H1 (cell line): Measurements from ENCODE around the gene DCX. TPM values are rescaled to one million over a fixed set of nuclear protein-coding genes. Genes with fewer than 3 reads are reported as not detected.

Experiments
- CTCF ChIA-PET: fragments of 300-600 bp; sonication (Branson Sonifier 250); formaldehyde crosslinking; loops from one replicate; lab custom pipeline; 2021; ENCODE audit not compliant: partially characterized antibody; lab: Charles Lee
- POLR2A ChIA-PET: fragments of 300-600 bp; sonication (Branson Sonifier 250); formaldehyde crosslinking; loops from one replicate; lab custom pipeline; 2021; ENCODE audit warnings: inconsistent platforms; ENCODE audit not compliant: partially characterized antibody; lab: Charles Lee
- DNase-seq, 2 experiments: peaks; one replicate each; pipeline versions ENCODE4 v3.0.0 to v3.0.0-alpha.2; 2010 to 2022; ENCODE audit warnings: low spot score in 2 of 2, low read depth in 1 of 2, mixed read lengths in 1 of 2
- FAIRE-seq: peaks from 2 replicates; lab custom pipeline; 2011; peaks lifted over from hg19 to GRCh38; lab: Jason Lieb, UNC
- H2AFZ ChIP-seq: 2 replicates; pipeline ENCODE4 v1.8.1; 2012; ENCODE audit warnings: low read length, inconsistent platforms
- H2AK5ac ChIP-seq: 2 replicates; pipeline ENCODE4 v1.6.1; 2013; ENCODE audit warnings: low read depth, low read length
- H2BK120ac ChIP-seq: replicated peaks from 2 replicates; pipeline ENCODE3; 2013; ENCODE audit warnings: low read depth, low read length, inconsistent platforms
- H2BK12ac ChIP-seq: 2 replicates; pipeline ENCODE4 v1.6.1; 2013; ENCODE audit warnings: low read depth, low read length
- H2BK15ac ChIP-seq: 2 replicates; pipeline ENCODE4 v1.6.1; 2013; ENCODE audit warnings: low read length
- H2BK20ac ChIP-seq: 2 replicates; pipeline ENCODE4 v1.6.1; 2013; ENCODE audit warnings: low read length
- H2BK5ac ChIP-seq: 2 replicates; pipeline ENCODE4 v1.6.1; 2013; ENCODE audit warnings: low read depth, low read length
- H3K14ac ChIP-seq: 2 replicates; pipeline ENCODE4 v1.6.1; 2013; ENCODE audit warnings: inconsistent platforms; ENCODE audit not compliant: insufficient read length
- H3K18ac ChIP-seq: 2 replicates; pipeline ENCODE4 v1.6.1; 2013; ENCODE audit warnings: low read length; ENCODE audit errors: extremely low read depth
- H3K23ac ChIP-seq: 2 replicates; pipeline ENCODE4 v1.6.1; 2013; ENCODE audit warnings: inconsistent platforms; ENCODE audit not compliant: insufficient read length
- H3K23me2 ChIP-seq: 2 replicates; pipeline ENCODE4 v1.6.1; 2013; ENCODE audit warnings: low read depth, low read length
- H3K27ac ChIP-seq: 2 replicates; pipeline ENCODE4 v1.6.1; 2011; ENCODE audit warnings: low read depth, low read length, inconsistent platforms
- H3K27me3 ChIP-seq, 4 experiments: replicated peaks in 1 of 4; 1 replicate in 1 of 4; 2 replicates in 3 of 4; pipeline versions ENCODE4 v1.6.1 to v1.8.1; 2011 to 2013; ENCODE audit warnings: low read length in 3 of 4, mild to moderate bottlenecking in 3 of 4, inconsistent platforms in 2 of 4, mixed read lengths in 2 of 4, moderate library complexity in 1 of 4; ENCODE audit not compliant: control insufficient read depth in 3 of 4, insufficient read depth in 3 of 4; ENCODE audit errors: extremely low read depth in 1 of 4
- H3K36me3 ChIP-seq, 4 experiments: 2 replicates each; pipeline versions ENCODE4 v1.6.1 to v1.8.1; 2011 to 2013; ENCODE audit warnings: mild to moderate bottlenecking in 4 of 4, low read length in 3 of 4, moderate library complexity in 2 of 4, control low read depth in 1 of 4, inconsistent platforms in 1 of 4; ENCODE audit not compliant: insufficient read depth in 4 of 4, control insufficient read depth in 2 of 4
- H3K4ac ChIP-seq: replicated peaks from 2 replicates; pipeline ENCODE3; 2013; ENCODE audit warnings: low read length, low read depth, mixed read lengths, inconsistent platforms; ENCODE audit not compliant: insufficient read length
- H3K4me1 ChIP-seq, 4 experiments: replicated peaks in 1 of 4; 1 replicate in 1 of 4; 2 replicates in 3 of 4; pipeline versions ENCODE4 v1.6.1 to v1.8.1; 2011 to 2013; ENCODE audit warnings: low read length in 3 of 4, inconsistent platforms in 2 of 4, mixed read lengths in 1 of 4; ENCODE audit not compliant: insufficient read depth in 4 of 4, control insufficient read depth in 3 of 4
- H3K4me2 ChIP-seq, 2 experiments: 2 replicates each; pipeline versions ENCODE4 v1.6.1 to v1.8.1; 2011 to 2013; ENCODE audit warnings: low read depth in 2 of 2, low read length in 2 of 2, control low read depth in 1 of 2, inconsistent platforms in 1 of 2, mild to moderate bottlenecking in 1 of 2; ENCODE audit not compliant: insufficient read depth in 1 of 2
- H3K4me3 ChIP-seq, 4 experiments: fragments of 200-600, 300-600 bp in 1 of 4; sonication (generic), shearing (Covaris generic), sonication (Bioruptor Twin) in 1 of 4; 2 replicates each; pipeline versions ENCODE4 v1.5.1 to v1.8.1; 2011 to 2016; ENCODE audit warnings: low read length in 4 of 4, low read depth in 3 of 4, control low read depth in 2 of 4, inconsistent platforms in 2 of 4, mild to moderate bottlenecking in 2 of 4, mixed read lengths in 1 of 4, moderate library complexity in 1 of 4; ENCODE audit not compliant: insufficient read depth in 2 of 4; ENCODE audit errors: extremely low read depth in 1 of 4
- H3K56ac ChIP-seq: replicated peaks from 2 replicates; pipeline ENCODE3; 2013; ENCODE audit warnings: low read depth, mild to moderate bottlenecking, mixed read lengths, low read length, inconsistent platforms; ENCODE audit not compliant: insufficient read length
- H3K79me1 ChIP-seq: 2 replicates; pipeline ENCODE4 v1.6.1; 2013; ENCODE audit warnings: low read depth, low read length, control low read depth
- H3K79me2 ChIP-seq, 2 experiments: 2 replicates each; pipeline versions ENCODE4 v1.6.1 to v1.8.1; 2012 to 2013; ENCODE audit warnings: low read length in 2 of 2, mild to moderate bottlenecking in 2 of 2, inconsistent platforms in 1 of 2; ENCODE audit not compliant: insufficient read depth in 2 of 2, control insufficient read depth in 1 of 2
- H3K9ac ChIP-seq, 4 experiments: replicated peaks in 1 of 4; 1 replicate in 1 of 4; 2 replicates in 3 of 4; pipeline versions ENCODE4 v1.6.1 to v1.8.1; 2011 to 2013; ENCODE audit warnings: low read depth in 3 of 4, low read length in 3 of 4, control low read depth in 2 of 4, mild to moderate bottlenecking in 2 of 4, moderate library complexity in 2 of 4, inconsistent platforms in 1 of 4; ENCODE audit errors: extremely low read depth in 1 of 4
- H3K9me3 ChIP-seq, 2 experiments: 2 replicates each; pipeline versions ENCODE4 v1.6.1 to v1.8.1; 2012 to 2013; ENCODE audit warnings: mild to moderate bottlenecking in 2 of 2, moderate library complexity in 2 of 2, control low read depth in 1 of 2, inconsistent platforms in 1 of 2, low read depth in 1 of 2, low read length in 1 of 2, mixed read lengths in 1 of 2; ENCODE audit not compliant: insufficient read depth in 2 of 2
- H4K20me1 ChIP-seq, 2 experiments: replicated peaks in 1 of 2; 2 replicates each; pipeline versions ENCODE3 to v1.8.1; 2011 to 2013; ENCODE audit warnings: inconsistent platforms in 2 of 2, low read length in 2 of 2, mild to moderate bottlenecking in 1 of 2; ENCODE audit not compliant: insufficient read depth in 2 of 2, control insufficient read depth in 1 of 2
- H4K5ac ChIP-seq: 2 replicates; pipeline ENCODE4 v1.6.1; 2013; ENCODE audit warnings: low read length, low read depth, mixed read lengths, inconsistent platforms; ENCODE audit not compliant: insufficient read length
- H4K8ac ChIP-seq: 2 replicates; pipeline ENCODE4 v1.8.0; 2013; ENCODE audit warnings: mild to moderate bottlenecking, moderate library complexity, low read length, inconsistent platforms; ENCODE audit not compliant: insufficient read depth; ENCODE audit errors: extremely low read depth
- H4K91ac ChIP-seq: replicated peaks from 2 replicates; pipeline ENCODE3; 2013; ENCODE audit warnings: low read length, mixed read lengths, inconsistent platforms; ENCODE audit not compliant: insufficient read length
- WGBS, 2 experiments: shearing (Covaris generic) in 1 of 2; methylation state at CpG; one replicate each; pipeline versions ENCODE4 v1.1.6 to v1.1.7; 2013 to 2015; ENCODE audit warnings: low lambda C conversion rate in 2 of 2, mixed read lengths in 2 of 2, inconsistent platforms in 1 of 2, low coverage in 1 of 2, missing lambda C conversion rate in 1 of 2; ENCODE audit not compliant: insufficient replicate concordance in 2 of 2, insufficient coverage in 1 of 2, insufficient read length in 1 of 2; ENCODE audit errors: extremely low coverage in 1 of 2, missing lambda C conversion rate in 1 of 2; 5-methylcytosine and 5-hydroxymethylcytosine counted together
- polyA plus RNA-seq, 7 experiments: library from polyadenylated mRNA; depleted of rRNA in 3 of 7; stranded (reverse) in 5 of 7; unstranded in 2 of 7; fragments of >200 nt in 5 of 7; fragments of 200-250 nt in 2 of 7; gene quantifications; 1 replicate in 5 of 7; 2 replicates in 1 of 7; 4 replicates in 1 of 7; pipeline versions ENCODE4 v1.2.1 to v1.2.3, GENCODE V29; 2011 to 2013; ENCODE audit warnings: missing spikeins in 2 of 7, mixed read lengths in 2 of 7
- total RNA-seq: library from RNA; stranded (reverse); fragmentation: NEBNext Ultra II Directional; extraction: Animal tissue kit (Norgen Biotek cat#: 25700); gene quantifications from 2 replicates; pipeline ENCODE4 v1.2.1, GENCODE V29; 2021

The DCX gene
- total and polyA plus RNA-seq, 2 of the 8 experiments (the other 6 are each of a cell fraction or from before 2014, with no cell fraction given) = 1.3 to 3.3 TPM

DNA sequence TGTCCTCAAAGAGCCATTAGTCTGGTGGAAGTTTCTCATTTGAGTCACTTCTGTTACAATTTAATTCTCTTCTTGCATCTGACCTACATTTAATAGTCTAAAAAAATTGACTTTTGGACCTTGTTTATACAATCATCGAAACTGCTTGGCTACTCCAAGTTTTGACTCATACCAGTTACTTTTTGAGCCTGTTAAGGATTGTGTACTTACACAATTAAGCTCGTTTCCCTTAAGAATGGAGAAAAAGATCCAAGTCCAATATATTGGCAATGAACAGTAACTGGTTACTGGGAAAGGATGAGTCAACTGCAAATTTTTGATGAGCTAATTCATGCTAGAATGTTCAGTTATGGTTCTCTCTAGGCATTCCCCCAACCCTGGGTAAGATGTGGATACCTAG lies 58.2 kb downstream of the DCX start:
- H3K4me1 ChIP-seq = no peaks in the 10 kb centered on the region
- no peaks in the 10 kb centered on the region for H3K27me3 ChIP-seq
- no peaks in the 10 kb centered on the region for H3K36me3 ChIP-seq
- DNase-seq (no peak), FAIRE-seq (no peak)
- H4K20me1 ChIP-seq = no peaks in the 10 kb centered on the region
- H2AFZ ChIP-seq = no peak overlapping the region
- H2BK120ac ChIP-seq = no peak overlapping the region
- no peaks in the 10 kb centered on the region for H3K9me3 ChIP-seq
- no peak overlapping the region for H4K5ac ChIP-seq
- no peak overlapping the region for H2BK5ac ChIP-seq
- H2AK5ac ChIP-seq = no peak overlapping the region
- no peak overlapping the region for H3K56ac ChIP-seq
- H3K4ac ChIP-seq = no peak overlapping the region
- no peak overlapping the region for H3K27ac ChIP-seq
- ChIA-PET CTCF (interaction anchor here (1.0 kb wide), 1 partner anchor 215 kb away, joined by 3 read pairs; no protein-coding TSS in a partner anchor), POLR2A (no interaction called here)
- no peaks in the 10 kb centered on the region for H3K23me2 ChIP-seq
- no peaks in the 10 kb centered on the region for H3K79me2 ChIP-seq
- no peaks in the 10 kb centered on the region for H3K79me1 ChIP-seq
- no peak overlapping the region for H4K8ac ChIP-seq
- H3K9ac ChIP-seq = no peak overlapping the region
- no peak overlapping the region for H3K4me3 ChIP-seq
- H2BK20ac ChIP-seq = no peak overlapping the region
- H3K18ac ChIP-seq = no peak overlapping the region
- H4K91ac ChIP-seq = no peak overlapping the region
- H3K4me2 ChIP-seq = no peak overlapping the region
- H2BK15ac ChIP-seq = no peak overlapping the region
- H3K23ac ChIP-seq = no peak overlapping the region
- H2BK12ac ChIP-seq = no peak overlapping the region
- no peak overlapping the region for H3K14ac ChIP-seq
- 100% methylated on average over 2 of the region's 2 CpGs; no CpG with 5 or more reads in 1 of the 2 experiments for WGBS, 2 experiments
